SH-SY5Y (cell line): Measurements from ENCODE around the gene CCDC14.

Source experiments
- GATA2 ChIP-seq: IDR thresholded peaks from 2 replicates; pipeline ENCODE4 v1.6.1; 2011; ENCODE audit warnings: mild to moderate bottlenecking, low read depth, low read length
- GATA3 ChIP-seq: IDR thresholded peaks from 2 replicates; pipeline ENCODE4 v1.6.1; 2011; ENCODE audit warnings: low read depth, mild to moderate bottlenecking, low read length, moderate library complexity

DNA sequence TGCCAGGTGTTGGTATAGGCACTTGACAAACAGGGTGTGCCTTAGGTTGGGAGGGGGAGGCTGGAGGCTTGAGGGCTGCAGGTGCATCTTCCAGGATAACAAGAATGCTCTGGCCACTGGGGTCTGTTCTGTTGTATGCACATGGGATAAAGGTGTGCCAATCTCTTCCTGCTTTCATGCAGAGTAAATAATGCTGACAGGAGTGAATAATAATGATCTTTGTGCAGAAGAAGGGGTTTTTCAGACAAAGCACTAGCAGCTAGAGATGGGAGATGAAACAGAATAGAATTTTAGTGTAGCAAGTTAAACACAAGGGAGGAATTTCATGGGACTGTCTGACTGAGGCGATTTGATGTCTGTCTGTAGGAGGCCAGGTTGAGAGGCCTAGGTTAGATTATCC is 32.8 kb upstream of the CCDC14 start:
- no peak for TF ChIP-seq GATA2
- TF ChIP-seq GATA3: no peak
